Keratinocyte (primary cell): ENCODE data around the gene C3orf33.

Source experiments
- CTCF ChIP-seq, 3 experiments: IDR thresholded peaks in 1 of 3; conservative IDR thresholded peaks in 1 of 3; optimal IDR thresholded peaks in 1 of 3; 2 replicates in 2 of 3; 3 replicates in 1 of 3; pipeline versions ENCODE3 to v1.5.1; 2011; ENCODE audit warnings: low read length in 3 of 3, mild to moderate bottlenecking in 3 of 3, moderate library complexity in 2 of 3, control low read depth in 1 of 3, inconsistent platforms in 1 of 3; ENCODE audit not compliant: insufficient read depth in 2 of 3; ENCODE audit errors: extremely low read depth in 1 of 3
- EZH2 ChIP-seq: IDR thresholded peaks from one replicate; pipeline ENCODE4 v1.6.1; 2012; ENCODE audit warnings: inconsistent platforms, mild to moderate bottlenecking, low read length, moderate library complexity

DNA sequence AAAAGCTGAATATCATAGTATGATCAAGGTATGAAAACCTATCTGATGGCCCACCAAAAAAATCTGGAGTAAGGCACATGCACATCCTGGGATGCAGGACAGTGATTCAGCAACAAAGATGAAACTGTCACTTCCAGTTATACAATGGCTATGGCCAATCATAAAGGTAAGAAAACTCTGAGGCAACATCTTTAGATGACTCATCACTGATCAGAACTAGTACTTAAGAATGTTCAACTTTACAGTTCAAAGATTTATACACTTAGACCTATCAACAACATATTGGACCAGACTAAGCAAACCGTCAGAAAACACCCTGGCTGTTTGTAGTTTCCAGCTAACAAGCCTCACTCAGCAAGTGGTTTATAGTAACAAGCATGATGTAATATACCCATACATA, 39.9 kb downstream of the C3orf33 start:
- TF ChIP-seq CTCF (optimal IDR thresholded peaks at IDR 0.05 in 1 of 3, IDR thresholded peaks at IDR 0.05 in 1 of 3, conservative IDR thresholded peaks at IDR 0.05 in 1 of 3; ENCODE audit: extremely low read depth in 1 of 3, insufficient read depth in 2 of 3, low read length in 3 of 3) = no peak
- no peak for TF ChIP-seq EZH2
